SK-N-MC (cell line): Measurements from ENCODE around the gene HACL1.

Experiments
- EZH2 ChIP-seq: fragments of 200-600 bp; sonication (generic); IDR thresholded peaks from one replicate; pipeline ENCODE4 v1.6.1; 2017; ENCODE audit warnings: antibody characterized with exemption
- FOXP2 ChIP-seq: optimal IDR thresholded peaks from 2 replicates; pipeline ENCODE3; 2011; ENCODE audit warnings: mild to moderate bottlenecking, moderate library complexity; ENCODE audit not compliant: insufficient read depth; ENCODE audit errors: extremely low read length, control extremely low read depth
- POLR2AphosphoS5 ChIP-seq: IDR thresholded peaks from 2 replicates; pipeline ENCODE4 v1.6.1; 2012; ENCODE audit warnings: mild to moderate bottlenecking, low read depth, low read length, borderline replicate concordance

DNA sequence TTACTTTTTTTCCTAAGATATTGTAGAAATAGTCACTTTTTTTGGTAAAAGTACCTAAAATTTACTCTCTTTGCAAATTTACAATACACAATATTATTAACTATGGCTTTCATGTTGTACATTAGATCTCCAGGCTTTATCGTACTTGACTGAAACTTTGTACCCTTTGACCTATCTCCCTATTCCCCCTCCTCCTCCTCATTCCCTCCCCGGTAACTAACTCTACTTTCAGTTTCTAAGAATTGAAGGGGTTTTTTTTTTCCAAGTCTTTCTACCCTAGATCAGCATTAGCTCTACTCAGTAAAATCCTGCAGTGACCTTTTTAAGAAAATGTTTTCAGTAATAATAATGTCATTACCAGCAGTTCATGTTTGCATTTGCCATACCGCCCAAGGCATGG, 10.1 kb downstream of the HACL1 start:
- TF ChIP-seq EZH2 (no peak), POLR2AphosphoS5 (no peak), FOXP2 (no peak)
